ENCODE results near the gene ACYP2.

ACYP2 gene

DNA sequence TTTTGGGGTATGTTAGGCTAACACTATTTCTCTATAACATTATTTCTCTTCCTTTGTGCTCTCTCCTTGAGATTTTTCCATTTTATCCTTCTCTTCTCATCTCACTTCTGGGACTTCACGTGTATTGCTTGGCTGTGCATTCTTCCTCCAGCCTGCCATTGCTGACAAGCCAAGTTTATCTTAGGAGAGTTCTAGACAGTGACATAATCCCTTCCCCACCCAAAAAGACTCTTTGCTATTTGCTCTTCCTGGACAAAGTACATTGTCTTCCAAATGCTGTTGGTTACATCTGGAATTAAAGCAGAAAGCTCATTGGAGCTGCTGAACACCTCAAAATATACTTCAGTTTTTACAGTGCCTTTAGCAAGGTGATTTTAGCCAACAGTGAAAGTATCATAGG lies 131.7 kb downstream of the ACYP2 start:
- no peak overlapping the region for H3K4me3 ChIP-seq (IDR thresholded peaks at IDR 0.05; ENCODE audit: insufficient read depth, low read depth, low read length)
- no peak overlapping the region for H3K4me2 ChIP-seq
- H3K79me2 ChIP-seq (ENCODE audit: insufficient read depth, low read depth), result no peaks in the 10 kb centered on the region
- H3K27me3 ChIP-seq (ENCODE audit: insufficient read depth, low read depth), result no peaks in the 10 kb centered on the region
- H3K36me3 ChIP-seq (ENCODE audit: insufficient read depth), result no peaks in the 10 kb centered on the region
- H2AFZ ChIP-seq (ENCODE audit: low read depth), result no peak overlapping the region
- TF ChIP-seq, protein P1, sequence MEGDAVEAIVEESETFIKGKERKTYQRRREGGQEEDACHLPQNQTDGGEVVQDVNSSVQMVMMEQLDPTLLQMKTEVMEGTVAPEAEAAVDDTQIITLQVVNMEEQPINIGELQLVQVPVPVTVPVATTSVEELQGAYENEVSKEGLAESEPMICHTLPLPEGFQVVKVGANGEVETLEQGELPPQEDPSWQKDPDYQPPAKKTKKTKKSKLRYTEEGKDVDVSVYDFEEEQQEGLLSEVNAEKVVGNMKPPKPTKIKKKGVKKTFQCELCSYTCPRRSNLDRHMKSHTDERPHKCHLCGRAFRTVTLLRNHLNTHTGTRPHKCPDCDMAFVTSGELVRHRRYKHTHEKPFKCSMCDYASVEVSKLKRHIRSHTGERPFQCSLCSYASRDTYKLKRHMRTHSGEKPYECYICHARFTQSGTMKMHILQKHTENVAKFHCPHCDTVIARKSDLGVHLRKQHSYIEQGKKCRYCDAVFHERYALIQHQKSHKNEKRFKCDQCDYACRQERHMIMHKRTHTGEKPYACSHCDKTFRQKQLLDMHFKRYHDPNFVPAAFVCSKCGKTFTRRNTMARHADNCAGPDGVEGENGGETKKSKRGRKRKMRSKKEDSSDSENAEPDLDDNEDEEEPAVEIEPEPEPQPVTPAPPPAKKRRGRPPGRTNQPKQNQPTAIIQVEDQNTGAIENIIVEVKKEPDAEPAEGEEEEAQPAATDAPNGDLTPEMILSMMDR (conservative IDR thresholded peaks at IDR 0.05; ENCODE audit: low read depth, low read length), result no peak
- no peaks in the 10 kb centered on the region for H4K20me1 ChIP-seq (ENCODE audit: insufficient read depth)
- H3K9ac ChIP-seq, result no peak overlapping the region
- no peak overlapping the region for H3K27ac ChIP-seq
- H3K4me1 ChIP-seq (ENCODE audit: low read depth, poor library complexity, severe bottlenecking), result no peaks in the 10 kb centered on the region

DNA sequence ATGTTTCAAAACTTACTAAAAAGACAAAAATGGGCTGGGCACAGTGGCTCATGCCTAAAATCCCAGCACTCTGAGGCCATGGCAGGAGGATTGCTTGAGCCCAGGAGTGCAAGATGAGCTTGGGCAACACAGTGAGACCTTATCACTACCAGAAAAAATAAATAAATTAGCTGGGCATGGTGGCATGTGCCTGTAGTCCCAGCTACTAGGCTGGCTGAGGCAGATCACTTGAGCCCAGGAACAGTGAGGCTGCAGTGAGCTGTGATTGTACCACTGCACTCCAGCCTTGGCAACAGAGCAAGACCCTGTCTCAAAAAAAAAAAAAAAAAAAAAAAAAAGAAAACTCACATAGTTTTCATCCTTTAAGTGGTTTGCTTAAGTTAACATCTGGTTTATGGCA lies 134.2 kb downstream of the ACYP2 start:
- Histone ChIP-seq H2AFZ (ENCODE audit: low read depth) (no peak overlapping the region), H3K27me3 (ENCODE audit: insufficient read depth, low read depth) (no peaks in the 10 kb centered on the region), H3K36me3 (ENCODE audit: insufficient read depth) (no peaks in the 10 kb centered on the region), H3K4me3 (IDR thresholded peaks at IDR 0.05; ENCODE audit: insufficient read depth, low read depth, low read length) (no peak overlapping the region), H3K4me1 (ENCODE audit: low read depth, poor library complexity, severe bottlenecking) (no peaks in the 10 kb centered on the region), H3K9ac (no peak overlapping the region), H4K20me1 (ENCODE audit: insufficient read depth) (no peaks in the 10 kb centered on the region), H3K27ac (no peak overlapping the region), H3K4me2 (no peak overlapping the region), H3K79me2 (ENCODE audit: insufficient read depth, low read depth) (no peaks in the 10 kb centered on the region)
- TF ChIP-seq, protein P1 (conservative IDR thresholded peaks at IDR 0.05; ENCODE audit: low read depth, low read length), result no peak

GRCh38 chr2:54254180-54254579 lies 138.8 kb downstream of the ACYP2 start:
- Histone ChIP-seq H3K4me3 (IDR thresholded peaks at IDR 0.05; ENCODE audit: insufficient read depth, low read depth, low read length) (no peak overlapping the region), H3K4me2 (no peak overlapping the region)
- TF ChIP-seq, protein P1 (conservative IDR thresholded peaks at IDR 0.05; ENCODE audit: low read depth, low read length), result no peak

DNA sequence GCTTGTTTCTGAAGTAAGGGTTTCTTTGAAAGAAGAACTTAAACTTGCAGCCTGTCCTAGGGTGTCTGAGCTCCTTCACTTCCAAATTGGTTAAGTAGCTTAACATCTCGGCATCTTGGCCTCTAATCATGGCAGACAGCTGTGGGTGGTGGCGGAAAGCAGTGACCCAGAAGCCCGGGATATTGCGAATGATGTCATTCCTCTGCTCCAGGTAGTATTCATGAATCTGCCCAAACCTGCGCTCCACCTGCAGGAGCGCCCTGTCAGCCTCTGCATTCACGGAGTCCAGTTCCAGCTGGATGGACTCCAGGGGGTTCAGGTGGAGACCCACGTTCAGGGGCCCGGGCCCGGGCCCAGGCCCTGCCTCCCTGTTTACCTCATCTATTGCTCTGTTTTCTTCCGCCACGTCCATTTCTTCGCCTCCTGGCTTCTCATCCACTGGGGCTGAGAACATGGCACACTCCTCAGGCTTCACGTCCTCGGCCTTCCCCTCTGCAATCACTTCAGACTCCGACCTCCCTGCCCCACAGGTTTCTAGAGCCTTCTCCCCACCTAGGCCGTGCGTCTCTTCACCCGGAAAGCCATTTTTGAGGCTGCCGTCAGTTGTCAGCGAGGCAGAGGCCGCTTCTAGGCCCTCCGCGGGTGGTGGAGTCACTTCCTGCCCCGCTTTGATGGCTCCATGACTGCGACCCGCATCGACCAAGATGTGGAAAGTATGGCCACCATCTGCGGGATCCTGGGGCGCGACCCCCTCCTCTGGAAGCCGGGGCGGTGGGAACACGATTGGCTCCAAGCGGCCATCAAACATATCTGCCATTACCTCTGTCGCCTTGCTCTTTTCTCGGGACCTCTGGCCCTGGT lies 140.0 kb downstream of the ACYP2 start:
- Histone ChIP-seq H3K79me2 (ENCODE audit: insufficient read depth, low read depth) (no peaks in the 10 kb centered on the region), H3K36me3 (ENCODE audit: insufficient read depth) (no peaks in the 10 kb centered on the region), H3K4me3 (IDR thresholded peaks at IDR 0.05; ENCODE audit: insufficient read depth, low read depth, low read length) (no peak overlapping the region), H3K27ac (no peak overlapping the region), H2AFZ (ENCODE audit: low read depth) (no peak overlapping the region), H3K27me3 (ENCODE audit: insufficient read depth, low read depth) (no peaks in the 10 kb centered on the region), H3K4me1 (ENCODE audit: low read depth, poor library complexity, severe bottlenecking) (no peaks in the 10 kb centered on the region), H3K9ac (no peak overlapping the region), H3K4me2 (no peak overlapping the region), H4K20me1 (ENCODE audit: insufficient read depth) (no peaks in the 10 kb centered on the region)
- TF ChIP-seq, protein P1 (conservative IDR thresholded peaks at IDR 0.05; ENCODE audit: low read depth, low read length), result no peak

More at GRCh38 chr2:54254180-54254579, 138.8 kb downstream of the ACYP2 start:
- Histone ChIP-seq H2AFZ (ENCODE audit: low read depth) (no peak overlapping the region), H3K27ac (no peak overlapping the region), H3K4me1 (ENCODE audit: low read depth, poor library complexity, severe bottlenecking) (no peaks in the 10 kb centered on the region), H3K27me3 (ENCODE audit: insufficient read depth, low read depth) (no peaks in the 10 kb centered on the region), H3K79me2 (ENCODE audit: insufficient read depth, low read depth) (no peaks in the 10 kb centered on the region), H4K20me1 (ENCODE audit: insufficient read depth) (no peaks in the 10 kb centered on the region), H3K36me3 (ENCODE audit: insufficient read depth) (no peaks in the 10 kb centered on the region), H3K9ac (no peak overlapping the region)
